Neural cell (in vitro differentiated cells): ENCODE measurements around the gene ABCA4. TPM values are rescaled to one million over a fixed set of nuclear protein-coding genes. Genes with fewer than 3 reads are reported as not detected.
"Not testable (repeated sequence)": the region's sequence is repeated elsewhere in the genome, so short reads cannot be mapped to it uniquely, and the experiment has no call there.

Source experiments
- H2AFZ ChIP-seq: fragments of 200-600, 300-800 bp; sonication (generic), shearing (Covaris generic); 2 replicates; pipeline ENCODE4 v1.6.0; 2014; ENCODE audit warnings: low read depth, mild to moderate bottlenecking, antibody characterized with exemption, low read length, moderate library complexity
- H3F3A ChIP-seq: fragments of 200-600 bp; shearing (Covaris generic); 2 replicates; pipeline ENCODE4 v1.6.1; 2016; ENCODE audit warnings: mild to moderate bottlenecking, moderate library complexity, mixed read lengths, antibody characterized with exemption, low read length; ENCODE audit not compliant: insufficient read depth, poor library complexity, severe bottlenecking
- H3K27ac ChIP-seq: fragments of 200-600, 300-800 bp; sonication (generic), shearing (Covaris generic); 2 replicates; pipeline ENCODE4 v1.5.1; 2014; ENCODE audit warnings: mild to moderate bottlenecking, low read length, moderate library complexity
- H3K27me3 ChIP-seq: fragments of 300-800, 200-600 bp; sonication (generic), shearing (Covaris generic); 2 replicates; pipeline ENCODE4 v1.6.0; 2014; ENCODE audit warnings: mild to moderate bottlenecking, low read depth, low read length, moderate library complexity; ENCODE audit not compliant: insufficient read depth
- H3K36me3 ChIP-seq: fragments of 300-800, 200-600 bp; sonication (generic), shearing (Covaris generic); 2 replicates; pipeline ENCODE4 v1.5.1; 2014; ENCODE audit warnings: mild to moderate bottlenecking, antibody characterized with exemption, low read length, moderate library complexity; ENCODE audit not compliant: insufficient read depth
- H3K4me2 ChIP-seq: fragments of 300-800, 200-600 bp; sonication (generic), shearing (Covaris generic); 2 replicates; pipeline ENCODE4 v1.6.0; 2014; ENCODE audit warnings: mild to moderate bottlenecking, low read length
- H3K4me3 ChIP-seq: fragments of 300-800, 200-600 bp; sonication (generic), shearing (Covaris generic); 2 replicates; pipeline ENCODE4 v1.5.1; 2014; ENCODE audit warnings: mild to moderate bottlenecking, low read length, moderate library complexity
- H3K79me2 ChIP-seq: fragments of 200-600 bp; shearing (Covaris generic); replicated peaks from 2 replicates; pipeline ENCODE4 v1.6.0; 2014; ENCODE audit warnings: mild to moderate bottlenecking, low read length, moderate library complexity; ENCODE audit not compliant: insufficient read depth
- H3K9ac ChIP-seq: fragments of 300-800, 200-600 bp; sonication (generic), shearing (Covaris generic); 2 replicates; pipeline ENCODE4 v1.6.1; 2016; ENCODE audit warnings: mild to moderate bottlenecking, low read length, mixed read lengths
- H3K9me2 ChIP-seq: fragments of 200-600 bp; shearing (Covaris generic); 2 replicates; pipeline ENCODE4 v1.6.1; 2016; ENCODE audit warnings: mild to moderate bottlenecking, low read length, mixed read lengths; ENCODE audit not compliant: insufficient read depth
- H3K9me3 ChIP-seq: fragments of 200-600, 300-800 bp; sonication (generic), shearing (Covaris generic); 2 replicates; pipeline ENCODE4 v1.6.1; 2016; ENCODE audit warnings: mild to moderate bottlenecking, mixed run types, low read length, moderate library complexity, mixed read lengths
- H4K20me1 ChIP-seq: fragments of 200-600 bp; shearing (Covaris generic); 2 replicates; pipeline ENCODE4 v1.6.1; 2016; ENCODE audit warnings: mild to moderate bottlenecking, mixed run types; ENCODE audit not compliant: insufficient read depth
- EP300 ChIP-seq: fragments of 450-650 bp; conservative IDR thresholded peaks from 2 replicates; pipeline ENCODE4 v1.6.1; 2014; ENCODE audit warnings: antibody characterized with exemption, mild to moderate bottlenecking, moderate library complexity; ENCODE audit not compliant: poor library complexity, severe bottlenecking
- EZH2 ChIP-seq: fragments of 200-600, 300-800 bp; shearing (Covaris generic), sonication (generic); IDR thresholded peaks from 2 replicates; pipeline ENCODE4 v1.6.1; 2014; ENCODE audit warnings: antibody characterized with exemption, low read length, borderline replicate concordance, mild to moderate bottlenecking; ENCODE audit not compliant: insufficient read depth, poor library complexity, severe bottlenecking
- MXI1 ChIP-seq: fragments of 450-650 bp; conservative IDR thresholded peaks from 2 replicates; pipeline ENCODE4 v1.6.1; 2014; ENCODE audit warnings: antibody characterized with exemption, mild to moderate bottlenecking; ENCODE audit not compliant: poor library complexity, severe bottlenecking
- POLR2AphosphoS5 ChIP-seq: IDR thresholded peaks from 2 replicates; pipeline ENCODE4 v1.6.1; 2012
- RAD21 ChIP-seq: fragments of 450-650 bp; conservative IDR thresholded peaks from 2 replicates; pipeline ENCODE4 v1.6.1; 2014; ENCODE audit warnings: antibody characterized with exemption, mild to moderate bottlenecking, moderate library complexity
- SMC3 ChIP-seq: fragments of 450-650 bp; conservative IDR thresholded peaks from 2 replicates; pipeline ENCODE4 v1.6.1; 2014; ENCODE audit warnings: antibody characterized with exemption, mild to moderate bottlenecking, moderate library complexity; ENCODE audit not compliant: poor library complexity
- TAF1 ChIP-seq: IDR thresholded peaks from 2 replicates; pipeline ENCODE4 v1.6.1; 2012; ENCODE audit warnings: low read depth
- polyA plus RNA-seq: library from polyadenylated mRNA; depleted of rRNA; stranded (reverse); fragments of >200 nt; gene quantifications from 2 replicates; pipeline ENCODE4 v1.2.3, GENCODE V29; 2014
- TF ChIP-seq, protein P1 (sequence below): IDR thresholded peaks from 2 replicates; pipeline ENCODE4 v1.6.1; 2012; ENCODE audit warnings: borderline replicate concordance
- TF ChIP-seq, protein P2 (sequence below): fragments of 450-650 bp; IDR thresholded peaks from 2 replicates; pipeline ENCODE4 v1.5.1; 2014; ENCODE audit warnings: antibody characterized with exemption, mild to moderate bottlenecking, moderate library complexity; ENCODE audit not compliant: poor library complexity, severe bottlenecking

Gene ABCA4
- polyA plus RNA-seq, 1 donor from 2014 or later: not detected

DNA sequence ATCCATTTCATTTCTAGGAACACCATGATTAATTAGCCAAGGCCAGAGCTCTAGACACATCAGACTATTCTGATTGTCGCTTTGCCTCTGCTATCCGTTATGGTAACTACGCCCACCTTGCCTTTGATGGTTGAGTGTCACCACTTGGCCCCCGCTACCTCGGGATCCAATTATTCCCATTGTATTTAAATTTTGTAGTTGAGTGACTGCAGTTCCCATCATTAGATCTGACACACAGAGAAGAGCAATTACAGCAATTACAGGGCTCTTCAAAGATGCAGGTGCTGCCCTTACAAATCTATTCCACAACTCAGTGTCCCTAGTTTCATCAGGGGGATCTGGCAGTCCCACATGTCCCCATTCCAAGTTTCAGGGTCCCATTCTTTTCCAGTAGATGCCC lies 44.9 kb upstream of the ABCA4 start:
- TF ChIP-seq EP300 (no peak), POLR2AphosphoS5 (no peak), MXI1 (no peak), TAF1 (no peak)
- Histone ChIP-seq H3K27ac (no peak overlapping the region), H3K4me3 (no peak overlapping the region), H3K4me2 (no peak overlapping the region), H2AFZ (no peak overlapping the region), H3K27me3 (no peaks in the 10 kb centered on the region), H3K36me3 (no peaks in the 10 kb centered on the region), H3K9me3 (no peaks in the 10 kb centered on the region), H4K20me1 (no peaks in the 10 kb centered on the region), H3K9me2 (no peaks in the 10 kb centered on the region), H3F3A (no peaks in the 10 kb centered on the region), H3K79me2 (no peaks in the 10 kb centered on the region), H3K9ac (no peak overlapping the region)

- not testable (repeated sequence) for H3K4me2 ChIP-seq
These were observed 43.9 kb upstream of the ABCA4 start for GRCh38 chr1:94164885-94165284.

GRCh38 chr1:94164121-94164520 lies 43.2 kb upstream of the ABCA4 start:
- H3F3A ChIP-seq, H4K20me1 ChIP-seq, H3K9me2 ChIP-seq, H2AFZ ChIP-seq, H3K27me3 ChIP-seq, H3K27ac ChIP-seq, H3K9me3 ChIP-seq, H3K79me2 ChIP-seq, H3K4me2 ChIP-seq, H3K9ac ChIP-seq, H3K36me3 ChIP-seq, H3K4me3 ChIP-seq: not testable (repeated sequence)

More at GRCh38 chr1:94164885-94165284, 43.9 kb upstream of the ABCA4 start:
- not testable (repeated sequence) for H3K79me2 ChIP-seq, H4K20me1 ChIP-seq, H3K9me3 ChIP-seq, H3K9ac ChIP-seq, H3K27ac ChIP-seq, H3K9me2 ChIP-seq, H3K27me3 ChIP-seq, H3K36me3 ChIP-seq, H2AFZ ChIP-seq, H3K4me3 ChIP-seq, H3F3A ChIP-seq

- not testable (repeated sequence) for H2AFZ ChIP-seq, H4K20me1 ChIP-seq, H3K9me2 ChIP-seq, H3K27me3 ChIP-seq, H3K4me2 ChIP-seq, H3K9ac ChIP-seq, H3F3A ChIP-seq, H3K79me2 ChIP-seq, H3K4me3 ChIP-seq, H3K36me3 ChIP-seq, H3K9me3 ChIP-seq, H3K27ac ChIP-seq
These were observed 42.3 kb upstream of the ABCA4 start for GRCh38 chr1:94163249-94163648.

DNA sequence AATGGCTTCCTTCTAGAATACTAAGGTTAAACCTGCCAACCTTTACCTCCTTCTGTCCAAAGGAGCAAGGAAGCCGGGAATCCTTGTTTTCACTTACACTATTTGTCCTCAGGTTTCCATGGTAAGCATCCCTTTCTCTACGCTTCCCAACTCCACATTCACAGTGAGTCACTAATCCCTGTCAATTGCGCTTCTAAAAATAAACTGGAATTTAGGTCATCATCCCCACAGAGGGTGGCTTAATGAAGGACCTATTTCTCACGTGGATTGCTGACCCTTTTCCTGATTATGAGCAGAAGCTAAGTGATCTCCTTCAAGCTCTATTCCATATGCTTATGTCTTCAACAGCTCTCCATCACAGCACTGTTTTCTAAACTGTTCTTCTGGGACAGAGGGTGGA lies 39.9 kb upstream of the ABCA4 start:
- H3K36me3 ChIP-seq: no peaks in the 10 kb centered on the region
- H3K9ac ChIP-seq: no peak overlapping the region
- H3K4me2 ChIP-seq: peak overlapping the region; percentile 15
- H3K27ac ChIP-seq: peak overlapping the region; percentile 62
- H3K4me3 ChIP-seq: no peak overlapping the region
- H3K27me3 ChIP-seq: no peaks in the 10 kb centered on the region
- no peaks in the 10 kb centered on the region for H3K79me2 ChIP-seq
- TF ChIP-seq EP300 (peak; percentile 44), MXI1 (no peak), RAD21 (no peak), POLR2AphosphoS5 (peak; percentile 65), TAF1 (no peak), SMC3 (no peak), EZH2 (no peak)
- TF ChIP-seq, protein P1, sequence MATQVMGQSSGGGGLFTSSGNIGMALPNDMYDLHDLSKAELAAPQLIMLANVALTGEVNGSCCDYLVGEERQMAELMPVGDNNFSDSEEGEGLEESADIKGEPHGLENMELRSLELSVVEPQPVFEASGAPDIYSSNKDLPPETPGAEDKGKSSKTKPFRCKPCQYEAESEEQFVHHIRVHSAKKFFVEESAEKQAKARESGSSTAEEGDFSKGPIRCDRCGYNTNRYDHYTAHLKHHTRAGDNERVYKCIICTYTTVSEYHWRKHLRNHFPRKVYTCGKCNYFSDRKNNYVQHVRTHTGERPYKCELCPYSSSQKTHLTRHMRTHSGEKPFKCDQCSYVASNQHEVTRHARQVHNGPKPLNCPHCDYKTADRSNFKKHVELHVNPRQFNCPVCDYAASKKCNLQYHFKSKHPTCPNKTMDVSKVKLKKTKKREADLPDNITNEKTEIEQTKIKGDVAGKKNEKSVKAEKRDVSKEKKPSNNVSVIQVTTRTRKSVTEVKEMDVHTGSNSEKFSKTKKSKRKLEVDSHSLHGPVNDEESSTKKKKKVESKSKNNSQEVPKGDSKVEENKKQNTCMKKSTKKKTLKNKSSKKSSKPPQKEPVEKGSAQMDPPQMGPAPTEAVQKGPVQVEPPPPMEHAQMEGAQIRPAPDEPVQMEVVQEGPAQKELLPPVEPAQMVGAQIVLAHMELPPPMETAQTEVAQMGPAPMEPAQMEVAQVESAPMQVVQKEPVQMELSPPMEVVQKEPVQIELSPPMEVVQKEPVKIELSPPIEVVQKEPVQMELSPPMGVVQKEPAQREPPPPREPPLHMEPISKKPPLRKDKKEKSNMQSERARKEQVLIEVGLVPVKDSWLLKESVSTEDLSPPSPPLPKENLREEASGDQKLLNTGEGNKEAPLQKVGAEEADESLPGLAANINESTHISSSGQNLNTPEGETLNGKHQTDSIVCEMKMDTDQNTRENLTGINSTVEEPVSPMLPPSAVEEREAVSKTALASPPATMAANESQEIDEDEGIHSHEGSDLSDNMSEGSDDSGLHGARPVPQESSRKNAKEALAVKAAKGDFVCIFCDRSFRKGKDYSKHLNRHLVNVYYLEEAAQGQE: peak; percentile 99
- TF ChIP-seq, protein P2, sequence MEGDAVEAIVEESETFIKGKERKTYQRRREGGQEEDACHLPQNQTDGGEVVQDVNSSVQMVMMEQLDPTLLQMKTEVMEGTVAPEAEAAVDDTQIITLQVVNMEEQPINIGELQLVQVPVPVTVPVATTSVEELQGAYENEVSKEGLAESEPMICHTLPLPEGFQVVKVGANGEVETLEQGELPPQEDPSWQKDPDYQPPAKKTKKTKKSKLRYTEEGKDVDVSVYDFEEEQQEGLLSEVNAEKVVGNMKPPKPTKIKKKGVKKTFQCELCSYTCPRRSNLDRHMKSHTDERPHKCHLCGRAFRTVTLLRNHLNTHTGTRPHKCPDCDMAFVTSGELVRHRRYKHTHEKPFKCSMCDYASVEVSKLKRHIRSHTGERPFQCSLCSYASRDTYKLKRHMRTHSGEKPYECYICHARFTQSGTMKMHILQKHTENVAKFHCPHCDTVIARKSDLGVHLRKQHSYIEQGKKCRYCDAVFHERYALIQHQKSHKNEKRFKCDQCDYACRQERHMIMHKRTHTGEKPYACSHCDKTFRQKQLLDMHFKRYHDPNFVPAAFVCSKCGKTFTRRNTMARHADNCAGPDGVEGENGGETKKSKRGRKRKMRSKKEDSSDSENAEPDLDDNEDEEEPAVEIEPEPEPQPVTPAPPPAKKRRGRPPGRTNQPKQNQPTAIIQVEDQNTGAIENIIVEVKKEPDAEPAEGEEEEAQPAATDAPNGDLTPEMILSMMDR: no peak
- no peaks in the 10 kb centered on the region for H3K9me2 ChIP-seq
- no peaks in the 10 kb centered on the region for H4K20me1 ChIP-seq
- H2AFZ ChIP-seq: no peak overlapping the region
- no peaks in the 10 kb centered on the region for H3F3A ChIP-seq
- H3K9me3 ChIP-seq: no peaks in the 10 kb centered on the region
